ENCODE results near the gene NEK11.
A peak's percentile ranks its signal among the peaks of the same experiment; 100 is the strongest.

The NEK11 gene

DNA sequence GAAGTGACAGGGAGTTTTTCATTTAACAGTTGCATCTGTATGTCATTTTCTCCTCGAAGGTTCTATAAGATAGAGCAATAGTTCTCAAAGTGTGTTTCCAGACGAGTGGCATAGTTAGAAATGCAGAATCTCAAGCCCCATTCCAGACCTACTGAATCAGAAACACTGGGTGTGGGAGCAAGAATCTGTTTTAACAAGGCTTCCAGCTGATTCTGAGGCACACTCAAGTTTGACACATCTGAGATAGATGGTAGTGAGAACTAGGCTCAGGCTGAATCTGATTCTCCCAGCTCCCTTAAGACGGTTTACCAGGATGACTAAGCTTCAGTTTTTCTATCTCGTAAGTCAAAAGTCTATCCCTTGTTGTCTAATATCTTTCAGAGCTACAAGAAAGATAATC lies 195.1 kb downstream of the NEK11 start:
- DNase-seq (ENCODE audit: low read depth), result peak; percentile 88
- no peak overlapping the region for H3K4me3 ChIP-seq (ENCODE audit: low read depth, low read length)
- TF ChIP-seq CTCF (conservative IDR thresholded peaks at IDR 0.05; ENCODE audit: low read depth, low read length), result no peak

- H3K4me3 ChIP-seq (ENCODE audit: low read depth, low read length), result no peak overlapping the region
- no peak for TF ChIP-seq CTCF (conservative IDR thresholded peaks at IDR 0.05; ENCODE audit: low read depth, low read length)
- DNase-seq (ENCODE audit: low read depth), result no peak
These were observed 195.9 kb downstream of the NEK11 start for GRCh38 chr3:131222599-131222998.

- DNase-seq (ENCODE audit: low read depth), result peak; percentile 82
- no peak for TF ChIP-seq CTCF (conservative IDR thresholded peaks at IDR 0.05; ENCODE audit: low read depth, low read length)
- H3K4me3 ChIP-seq (ENCODE audit: low read depth, low read length), result no peak overlapping the region
These were observed 197.0 kb downstream of the NEK11 start for GRCh38 chr3:131223373-131224289.

- peak; percentile 61 for DNase-seq (ENCODE audit: low read depth)
- H3K4me3 ChIP-seq (ENCODE audit: low read depth, low read length), result no peak overlapping the region
- TF ChIP-seq CTCF (conservative IDR thresholded peaks at IDR 0.05; ENCODE audit: low read depth, low read length), result no peak
These were observed 198.3 kb downstream of the NEK11 start for GRCh38 chr3:131224886-131225550.

GRCh38 chr3:131228522-131228921 lies 201.8 kb downstream of the NEK11 start:
- DNase-seq (ENCODE audit: low read depth), result no peak
- no peak overlapping the region for H3K4me3 ChIP-seq (ENCODE audit: low read depth, low read length)
- TF ChIP-seq CTCF (conservative IDR thresholded peaks at IDR 0.05; ENCODE audit: low read depth, low read length), result no peak

GRCh38 chr3:131231710-131232389 lies 205.2 kb downstream of the NEK11 start:
- TF ChIP-seq CTCF (conservative IDR thresholded peaks at IDR 0.05; ENCODE audit: low read depth, low read length), result peak; percentile 37
- DNase-seq (ENCODE audit: low read depth), result peak; percentile 62
- H3K4me3 ChIP-seq (ENCODE audit: low read depth, low read length), result no peak overlapping the region

All from choroid plexus epithelial cell (primary cell).